Endothelial cell of umbilical vein (primary cell): ENCODE data around the gene SRL. TPM values are rescaled to one million over a fixed set of nuclear protein-coding genes. Genes with fewer than 3 reads are reported as not detected.

ENCODE experiments used
- BruUV-seq: library from RNA; stranded (reverse); fragments of 400-500 nt; replicated peaks from 2 replicates; lab custom pipeline; 2021; lab: Mats Ljungman, UMichigan
- CTCF ChIA-PET: fragments of 300-600, 350-600 bp; sonication (Branson Sonifier 250); formaldehyde crosslinking; loops from one replicate; lab custom pipeline; 2021; ENCODE audit warnings: antibody characterized with exemption, inconsistent platforms; lab: Charles Lee
- POLR2A ChIA-PET: fragments of 300-600, 350-600 bp; sonication (Branson Sonifier 250); formaldehyde crosslinking; loops from one replicate; lab custom pipeline; 2021; ENCODE audit warnings: antibody characterized with exemption, inconsistent platforms; lab: Charles Lee
- DNase-seq: peaks from one replicate; pipeline ENCODE4 v3.0.0-alpha.2; 2011; ENCODE audit warnings: low read depth, low spot score
- FAIRE-seq: peaks from 2 replicates; lab custom pipeline; 2011; peaks lifted over from hg19 to GRCh38; lab: Jason Lieb, UNC
- H2AFZ ChIP-seq: 2 replicates; pipeline ENCODE4 v1.6.0; 2012; ENCODE audit warnings: low read depth, low read length, control low read depth, inconsistent platforms
- H3K27ac ChIP-seq: 2 replicates; pipeline ENCODE4 v1.5.1; 2011; ENCODE audit warnings: low read depth, mild to moderate bottlenecking, control low read depth, low read length, moderate library complexity; ENCODE audit not compliant: insufficient read depth
- H3K27me3 ChIP-seq, 2 experiments: 2 replicates each; pipeline versions ENCODE4 v1.6.0 to v1.6.1; 2011; ENCODE audit warnings: low read length in 2 of 2, mixed read lengths in 1 of 2; ENCODE audit not compliant: control insufficient read depth in 2 of 2, insufficient read depth in 2 of 2
- H3K36me3 ChIP-seq, 2 experiments: 2 replicates in 1 of 2; 3 replicates in 1 of 2; pipeline ENCODE4 v1.5.1; 2011; ENCODE audit warnings: low read length in 2 of 2, mild to moderate bottlenecking in 1 of 2, moderate library complexity in 1 of 2; ENCODE audit not compliant: control insufficient read depth in 2 of 2, insufficient read depth in 2 of 2; ENCODE audit errors: extremely low read depth in 1 of 2
- H3K4me1 ChIP-seq: 3 replicates; pipeline ENCODE4 v1.5.1; 2011; ENCODE audit warnings: mild to moderate bottlenecking, low read length; ENCODE audit not compliant: control insufficient read depth, insufficient read depth; ENCODE audit errors: extremely low read depth
- H3K4me2 ChIP-seq: 2 replicates; pipeline ENCODE4 v1.6.1; 2011; ENCODE audit warnings: low read length, control low read depth, mixed read lengths; ENCODE audit not compliant: insufficient read depth
- H3K4me3 ChIP-seq, 3 experiments: fragments of 200-600 bp in 1 of 3; sonication (generic), shearing (Covaris generic) in 1 of 3; replicated peaks in 1 of 3; 2 replicates each; pipeline ENCODE4 v1.5.1; 2011 to 2016; ENCODE audit warnings: control low read depth in 3 of 3, low read length in 3 of 3, mild to moderate bottlenecking in 2 of 3, inconsistent platforms in 1 of 3, low read depth in 1 of 3, moderate library complexity in 1 of 3; ENCODE audit not compliant: insufficient read depth in 1 of 3
- H3K79me2 ChIP-seq: 2 replicates; pipeline ENCODE4 v1.6.0; 2012; ENCODE audit warnings: low read length, inconsistent platforms; ENCODE audit not compliant: control insufficient read depth, insufficient read depth
- H3K9ac ChIP-seq: replicated peaks from 2 replicates; pipeline ENCODE3; 2011; ENCODE audit warnings: low read length, control low read depth; ENCODE audit not compliant: insufficient read depth; ENCODE audit errors: extremely low read depth
- H3K9me1 ChIP-seq: replicated peaks from 3 replicates; pipeline ENCODE4 v1.6.0; 2011; ENCODE audit warnings: mild to moderate bottlenecking, low read length; ENCODE audit not compliant: control insufficient read depth, insufficient read depth; ENCODE audit errors: extremely low read depth
- H3K9me3 ChIP-seq: replicated peaks from 2 replicates; pipeline ENCODE4 v1.5.1; 2012; ENCODE audit warnings: low read length, inconsistent platforms; ENCODE audit not compliant: control insufficient read depth, insufficient read depth
- H4K20me1 ChIP-seq: replicated peaks from 2 replicates; pipeline ENCODE3; 2011; ENCODE audit warnings: mild to moderate bottlenecking, low read length; ENCODE audit not compliant: control insufficient read depth, insufficient read depth; ENCODE audit errors: extremely low read depth
- EZH2 ChIP-seq: IDR thresholded peaks from 2 replicates; pipeline ENCODE4 v1.6.1; 2012; ENCODE audit warnings: borderline replicate concordance, low read depth, mild to moderate bottlenecking, moderate library complexity, low read length, inconsistent platforms; ENCODE audit not compliant: severe bottlenecking
- FOS ChIP-seq: IDR thresholded peaks from 2 replicates; pipeline ENCODE4 v1.6.1; 2011; ENCODE audit warnings: mild to moderate bottlenecking, low read length, moderate library complexity, borderline replicate concordance; ENCODE audit not compliant: insufficient read depth
- GATA2 ChIP-seq: IDR thresholded peaks from 2 replicates; pipeline ENCODE4 v1.7.0; 2011; ENCODE audit warnings: low read depth, mild to moderate bottlenecking, moderate library complexity, mixed read lengths, low read length; ENCODE audit not compliant: insufficient read length, insufficient read depth
- JUN ChIP-seq: IDR thresholded peaks from 2 replicates; pipeline ENCODE4 v1.6.1; 2011; ENCODE audit warnings: borderline replicate concordance, low read depth; ENCODE audit not compliant: insufficient read length, insufficient read depth
- MYC ChIP-seq: IDR thresholded peaks from one replicate; pipeline ENCODE4 v1.6.1; 2011; ENCODE audit warnings: mild to moderate bottlenecking, low read depth, low read length
- POLR2A ChIP-seq: IDR thresholded peaks from 2 replicates; pipeline ENCODE4 v1.6.1; 2012; ENCODE audit warnings: low read depth, mild to moderate bottlenecking, control low read depth, low read length
- POLR2AphosphoS5 ChIP-seq: IDR thresholded peaks from 2 replicates; pipeline ENCODE4 v1.6.1; 2012; ENCODE audit warnings: low read depth, mild to moderate bottlenecking, control low read depth, low read length, moderate library complexity; ENCODE audit not compliant: insufficient read depth
- dilution Hi-C: fragments of 300-500 bp; cut with MboI; formaldehyde crosslinking; loops from one replicate; pipeline ENCODE4 v1.15.0; 2019; ENCODE audit warnings: low sequenced_read_pairs; ENCODE audit not compliant: extremely low pct_ligation_motif_present
- intact Hi-C: fragments of 100-400 bp; cut with micrococcal nuclease; formaldehyde crosslinking; loops from one replicate; pipeline ENCODE4 v1.10.0; 2022
- polyA plus RNA-seq, 4 experiments: library from polyadenylated mRNA; depleted of rRNA in 3 of 4; stranded (reverse) in 3 of 4; unstranded in 1 of 4; fragments of >200 nt; gene quantifications; 2 replicates each; pipeline versions ENCODE4 v1.2.1 to v1.2.3, GENCODE V29; 2011 to 2012; ENCODE audit warnings: missing spikeins in 1 of 4
- total RNA-seq: library from RNA; stranded (reverse); gene quantifications from 2 replicates; pipeline ENCODE4 v1.2.3, GENCODE V29; 2021
- TF ChIP-seq, protein P1 (sequence below), 2 donors: IDR thresholded peaks; 1 replicate in 1 of 2; 2 replicates in 1 of 2; pipeline ENCODE4 v1.5.1; 2011; ENCODE audit warnings: low read length in 2 of 2, mild to moderate bottlenecking in 2 of 2, moderate library complexity in 2 of 2, control low read depth in 1 of 2, inconsistent platforms in 1 of 2, low read depth in 1 of 2; ENCODE audit not compliant: insufficient read depth in 1 of 2; ENCODE audit errors: extremely low read depth in 1 of 2
- TF ChIP-seq, protein P2 (sequence below): IDR thresholded peaks from 2 replicates; pipeline ENCODE4 v1.6.1; 2011; ENCODE audit not compliant: insufficient read depth, insufficient read length

The SRL gene
- total and polyA plus RNA-seq, 2 donors (not counting 3 experiments of a cell fraction or from before 2014, with no cell fraction given): 0.21 to 0.29 TPM

DNA sequence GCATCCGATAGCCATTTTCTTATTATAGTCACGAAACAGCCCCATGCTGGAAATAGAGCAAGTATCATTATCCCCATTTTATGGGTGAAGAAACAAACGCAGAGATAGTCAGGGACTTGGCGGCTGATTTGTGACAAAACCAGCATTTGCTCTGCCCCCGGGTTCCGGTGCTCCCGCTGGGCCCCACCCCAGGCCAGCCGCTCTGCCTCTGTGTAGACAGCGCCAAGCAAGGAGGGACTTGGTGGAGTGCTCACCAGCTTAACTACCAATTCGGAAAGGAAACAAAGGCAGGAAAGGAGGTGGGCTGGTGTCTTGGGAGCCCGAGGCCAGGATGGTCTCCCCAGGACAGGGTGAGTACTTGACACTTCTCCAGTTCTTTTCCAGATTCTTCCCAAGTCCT is 10.0 kb downstream of the SRL start:
- H3K36me3 ChIP-seq: no peaks in the 10 kb centered on the region
- H3K4me1 ChIP-seq: no peaks in the 10 kb centered on the region
- intact Hi-C loops: no loop called here
- H3K4me3 ChIP-seq: no peak overlapping the region
- H3K9me1 ChIP-seq: no peaks in the 10 kb centered on the region
- no peak overlapping the region for H3K9ac ChIP-seq
- CTCF ChIA-PET: interaction anchor here (1.2 kb wide), 1 partner anchor 19 kb away, joined by 3 read pairs; no protein-coding TSS in a partner anchor
- dilution Hi-C loops: no loop called here
- TF ChIP-seq POLR2A (no peak), JUN (no peak), GATA2 (no peak)
- TF ChIP-seq, protein P1, sequence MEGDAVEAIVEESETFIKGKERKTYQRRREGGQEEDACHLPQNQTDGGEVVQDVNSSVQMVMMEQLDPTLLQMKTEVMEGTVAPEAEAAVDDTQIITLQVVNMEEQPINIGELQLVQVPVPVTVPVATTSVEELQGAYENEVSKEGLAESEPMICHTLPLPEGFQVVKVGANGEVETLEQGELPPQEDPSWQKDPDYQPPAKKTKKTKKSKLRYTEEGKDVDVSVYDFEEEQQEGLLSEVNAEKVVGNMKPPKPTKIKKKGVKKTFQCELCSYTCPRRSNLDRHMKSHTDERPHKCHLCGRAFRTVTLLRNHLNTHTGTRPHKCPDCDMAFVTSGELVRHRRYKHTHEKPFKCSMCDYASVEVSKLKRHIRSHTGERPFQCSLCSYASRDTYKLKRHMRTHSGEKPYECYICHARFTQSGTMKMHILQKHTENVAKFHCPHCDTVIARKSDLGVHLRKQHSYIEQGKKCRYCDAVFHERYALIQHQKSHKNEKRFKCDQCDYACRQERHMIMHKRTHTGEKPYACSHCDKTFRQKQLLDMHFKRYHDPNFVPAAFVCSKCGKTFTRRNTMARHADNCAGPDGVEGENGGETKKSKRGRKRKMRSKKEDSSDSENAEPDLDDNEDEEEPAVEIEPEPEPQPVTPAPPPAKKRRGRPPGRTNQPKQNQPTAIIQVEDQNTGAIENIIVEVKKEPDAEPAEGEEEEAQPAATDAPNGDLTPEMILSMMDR (IDR thresholded peaks at IDR 0.05; ENCODE audit: extremely low read depth in 1 of 2, insufficient read depth in 1 of 2, low read depth in 1 of 2, low read length in 2 of 2): no peak
- TF ChIP-seq, protein P2, sequence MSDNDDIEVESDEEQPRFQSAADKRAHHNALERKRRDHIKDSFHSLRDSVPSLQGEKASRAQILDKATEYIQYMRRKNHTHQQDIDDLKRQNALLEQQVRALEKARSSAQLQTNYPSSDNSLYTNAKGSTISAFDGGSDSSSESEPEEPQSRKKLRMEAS: no peak
- BruUV-seq: no TSS peak
- H3K9me3 ChIP-seq: no peaks in the 10 kb centered on the region
- H3K79me2 ChIP-seq: no peaks in the 10 kb centered on the region
- no peaks in the 10 kb centered on the region for H3K27me3 ChIP-seq
- H3K4me2 ChIP-seq: no peak overlapping the region
- no peak overlapping the region for H2AFZ ChIP-seq
- H4K20me1 ChIP-seq: no peaks in the 10 kb centered on the region
- DNase-seq (no peak), FAIRE-seq (no peak)
- POLR2A ChIA-PET: no interaction called here
- no peak overlapping the region for H3K27ac ChIP-seq

DNA sequence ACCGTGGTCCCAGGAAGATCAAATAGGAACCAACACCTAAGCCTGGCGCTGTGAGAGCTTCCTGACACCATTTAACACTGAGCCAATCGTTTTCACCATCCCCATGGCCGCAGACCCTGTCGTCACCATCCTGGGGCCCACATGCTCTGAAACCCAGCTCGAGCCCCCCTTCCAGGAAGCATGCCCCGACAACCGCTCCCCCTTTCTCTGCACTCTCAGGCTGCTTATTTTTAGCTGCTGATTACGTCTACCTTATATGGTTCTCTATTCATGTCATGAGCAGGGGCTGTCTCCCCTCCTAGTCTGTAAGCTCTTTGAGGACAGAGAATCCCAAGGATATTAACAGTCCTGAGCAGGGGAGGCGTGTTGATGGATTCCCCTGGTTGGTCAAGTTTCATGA is 10.5 kb downstream of the SRL start:
- Histone ChIP-seq H4K20me1 (no peaks in the 10 kb centered on the region), H3K27ac (no peak overlapping the region), H3K36me3 (no peaks in the 10 kb centered on the region), H3K79me2 (no peaks in the 10 kb centered on the region), H2AFZ (no peak overlapping the region), H3K27me3 (no peaks in the 10 kb centered on the region), H3K9ac (no peak overlapping the region), H3K9me3 (no peaks in the 10 kb centered on the region), H3K4me2 (no peak overlapping the region), H3K4me1 (no peaks in the 10 kb centered on the region), H3K9me1 (no peaks in the 10 kb centered on the region), H3K4me3 (no peak overlapping the region)
- CTCF ChIA-PET: interaction anchor here (0.6 to 1.5 kb wide), 3 partner anchors 20 to 31 kb away, joined by 3 to 4 read pairs (median 3); no protein-coding TSS in a partner anchor
- POLR2A ChIA-PET: no interaction called here
- no TSS peak for BruUV-seq
- intact Hi-C loops (no loop called here), dilution Hi-C loops (no loop called here)
- DNase-seq (no peak), FAIRE-seq (no peak)
- TF ChIP-seq EZH2 (no peak), GATA2 (no peak), POLR2A (no peak), MYC (no peak), POLR2AphosphoS5 (no peak), JUN (no peak), FOS (no peak)
- TF ChIP-seq, protein P2: no peak
- TF ChIP-seq, protein P1 (IDR thresholded peaks at IDR 0.05; ENCODE audit: extremely low read depth in 1 of 2, insufficient read depth in 1 of 2, low read depth in 1 of 2, low read length in 2 of 2): no peak
